Fibroblast of skin of back (primary cell): ENCODE data around the gene OLFML1. TPM values are rescaled to one million over a fixed set of nuclear protein-coding genes. Genes with fewer than 3 reads are reported as not detected.

Experiments
- DNase-seq: peaks from one replicate; pipeline ENCODE4 v3.0.0-alpha.2; 2013
- polyA plus RNA-seq, 2 experiments: library from polyadenylated mRNA; unstranded; fragments of 120-200 nt; gene quantifications; one replicate each; pipeline ENCODE4 v1.2.1, GENCODE V29; 2013; ENCODE audit not compliant: insufficient read length in 2 of 2

The OLFML1 gene
- polyA plus RNA-seq (2013, experiment 1 of 2; ENCODE audit: insufficient read length), result 7.0 TPM
- polyA plus RNA-seq (2013, experiment 2 of 2; ENCODE audit: insufficient read length), result 7.5 TPM

DNA sequence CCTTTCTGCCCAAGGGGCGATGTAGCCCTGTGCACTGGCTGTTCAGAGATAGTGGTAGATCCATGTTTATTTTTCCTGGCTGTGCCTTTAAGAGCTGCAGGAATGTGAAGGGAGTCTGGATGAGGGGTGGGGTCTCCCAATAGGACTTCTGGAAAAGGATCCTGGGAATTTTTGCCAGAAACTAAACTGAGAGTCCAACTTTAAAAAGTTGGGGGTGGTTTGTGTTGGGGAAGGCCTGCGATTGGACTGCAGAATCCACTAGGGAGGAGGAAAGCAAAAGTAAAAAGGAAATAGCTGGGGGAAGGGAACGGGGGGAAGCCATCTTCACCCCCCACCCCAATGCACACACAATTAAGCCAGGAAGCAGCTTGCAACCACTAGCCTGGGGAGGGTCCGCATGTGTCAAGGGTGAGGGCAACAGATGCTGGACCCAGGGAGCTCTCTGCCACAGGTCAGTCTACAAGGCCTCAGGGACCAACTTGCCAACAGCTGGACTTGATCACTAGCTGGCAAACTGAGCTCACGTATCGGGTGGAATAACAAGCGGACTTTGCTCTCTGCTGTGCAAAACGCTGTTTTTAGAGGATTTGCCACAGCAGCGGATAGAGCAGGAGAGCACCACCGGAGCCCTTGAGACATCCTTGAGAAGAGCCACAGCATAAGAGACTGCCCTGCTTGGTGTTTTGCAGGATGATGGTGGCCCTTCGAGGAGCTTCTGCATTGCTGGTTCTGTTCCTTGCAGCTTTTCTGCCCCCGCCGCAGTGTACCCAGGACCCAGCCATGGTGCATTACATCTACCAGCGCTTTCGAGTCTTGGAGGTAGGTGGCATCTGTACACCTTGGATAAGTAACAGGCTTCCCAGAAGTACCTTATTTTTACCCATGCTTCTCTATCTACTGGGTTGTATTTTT, at the start of gene OLFML1:
OLFML1 (plus strand) TSS at position 321 of the 912 bp plus-strand sequence; CDS start at position 691, 370 bp downstream.
- DNase-seq, result peak; percentile 57

DNA sequence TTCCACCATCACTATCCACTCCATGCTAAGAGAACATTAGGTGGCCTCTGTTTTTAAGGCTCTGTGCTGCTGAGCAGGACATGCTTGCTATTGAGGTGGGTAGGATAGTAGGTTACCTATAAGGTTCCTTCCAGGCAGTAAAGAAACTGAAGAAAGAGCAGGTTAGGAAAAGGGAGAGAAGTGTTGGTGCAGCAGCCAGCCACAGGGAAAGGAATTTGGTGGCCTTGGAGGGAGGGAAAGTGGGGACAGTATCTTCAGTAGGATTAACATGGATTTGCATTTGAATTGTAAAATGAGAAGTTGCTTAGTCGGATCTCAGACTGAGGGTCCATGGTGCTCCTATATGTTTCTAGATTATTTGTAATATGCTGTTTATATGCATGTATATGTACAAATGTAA, 49.2 kb upstream of the OLFML1 start:
- no peak for DNase-seq

DNA sequence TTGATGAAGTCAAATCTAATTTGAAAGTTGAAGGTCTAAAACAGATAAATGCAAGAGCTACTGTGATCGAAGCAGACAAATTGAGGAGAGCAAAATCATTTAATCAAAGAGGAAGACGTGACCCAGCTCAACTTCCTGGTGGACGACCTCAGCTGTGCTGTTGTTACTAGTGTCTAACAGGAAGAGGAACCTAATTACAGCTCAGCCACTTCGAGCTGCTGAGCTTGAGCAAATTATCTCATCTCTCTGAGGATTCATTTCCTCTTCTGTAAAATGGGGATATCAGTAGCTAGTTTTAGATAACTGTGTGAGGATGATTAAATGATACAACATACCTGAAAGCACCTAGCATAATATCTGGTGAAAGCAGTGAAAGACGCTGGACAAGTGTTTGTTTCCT, 48.6 kb upstream of the OLFML1 start:
- DNase-seq, result no peak

DNA sequence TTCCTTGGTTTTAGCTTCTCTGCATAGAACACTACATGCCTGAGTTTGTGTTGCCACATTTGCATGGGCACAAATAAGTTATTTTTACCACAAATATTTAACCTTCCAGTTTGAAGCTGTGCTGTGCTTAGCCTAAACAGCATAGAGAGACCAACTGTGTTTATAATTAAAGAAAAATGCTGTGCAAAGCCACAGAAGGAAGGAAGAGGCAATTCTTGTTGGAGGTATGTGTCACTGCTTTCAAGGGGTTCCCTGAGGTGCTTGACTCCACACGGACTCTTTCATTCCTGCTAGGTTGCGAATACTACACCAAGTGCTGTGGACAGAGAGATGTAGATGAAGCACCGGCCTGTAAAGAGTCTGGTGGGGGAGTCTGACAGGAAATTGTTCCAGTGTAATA, 47.6 kb upstream of the OLFML1 start:
- DNase-seq, result peak; percentile 70

DNA sequence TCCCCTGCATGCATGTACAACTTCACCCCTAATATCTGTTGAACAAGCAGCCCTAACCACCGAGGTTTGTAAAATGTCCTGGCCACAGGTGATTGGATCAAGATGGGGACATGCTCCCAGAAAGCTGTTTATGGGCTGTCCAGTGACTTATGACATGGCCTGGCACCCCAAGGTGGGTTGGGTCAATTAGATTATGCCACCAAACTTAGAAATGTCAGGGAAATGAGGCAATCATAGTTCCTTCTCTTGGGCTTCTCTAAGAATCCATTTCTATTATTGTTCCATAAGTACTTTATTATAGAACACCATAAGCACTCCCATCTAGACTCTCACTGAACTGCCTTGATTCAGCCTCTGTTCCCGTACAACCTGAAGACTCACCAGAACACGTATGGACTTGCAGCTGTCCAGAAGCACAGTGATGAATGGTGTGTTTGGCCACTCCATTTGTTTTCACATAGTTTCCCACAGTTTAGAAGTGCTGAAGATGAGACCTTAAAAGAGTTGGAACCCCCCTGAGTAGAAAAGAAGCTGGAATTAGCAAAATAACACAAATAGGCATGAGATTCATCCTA, 45.5 kb upstream of the OLFML1 start:
- DNase-seq, result no peak

DNA sequence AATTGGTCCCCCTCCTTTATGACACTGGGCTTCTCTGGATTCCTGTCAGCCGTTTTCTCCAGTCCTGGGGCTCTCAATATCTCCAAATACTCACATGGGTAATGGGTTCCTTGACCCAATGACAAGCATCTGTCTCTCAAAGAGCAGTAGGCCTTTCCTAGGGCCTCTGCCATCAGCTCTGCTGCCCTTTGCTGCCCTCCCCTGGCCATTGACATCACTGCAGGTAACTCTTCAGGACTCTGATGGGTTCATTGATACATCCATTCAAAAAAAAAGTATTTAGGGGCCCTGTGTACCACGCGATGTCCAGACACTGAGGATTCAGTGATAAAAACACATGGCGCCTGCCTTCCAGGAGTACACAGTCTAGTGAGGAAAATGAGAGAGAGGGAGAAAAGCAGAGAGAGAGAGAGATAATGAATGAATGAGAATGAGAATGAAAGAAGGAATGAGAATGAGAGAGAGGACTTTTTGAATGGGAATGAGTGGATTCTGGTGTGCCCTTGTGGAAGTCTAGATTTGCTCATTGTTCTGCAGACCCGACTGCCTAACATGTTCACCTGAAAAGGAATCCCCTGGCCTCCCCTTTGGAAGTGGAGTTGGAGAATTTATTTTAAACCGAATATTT, 42.6 kb upstream of the OLFML1 start:
- peak; percentile 47 for DNase-seq

DNA sequence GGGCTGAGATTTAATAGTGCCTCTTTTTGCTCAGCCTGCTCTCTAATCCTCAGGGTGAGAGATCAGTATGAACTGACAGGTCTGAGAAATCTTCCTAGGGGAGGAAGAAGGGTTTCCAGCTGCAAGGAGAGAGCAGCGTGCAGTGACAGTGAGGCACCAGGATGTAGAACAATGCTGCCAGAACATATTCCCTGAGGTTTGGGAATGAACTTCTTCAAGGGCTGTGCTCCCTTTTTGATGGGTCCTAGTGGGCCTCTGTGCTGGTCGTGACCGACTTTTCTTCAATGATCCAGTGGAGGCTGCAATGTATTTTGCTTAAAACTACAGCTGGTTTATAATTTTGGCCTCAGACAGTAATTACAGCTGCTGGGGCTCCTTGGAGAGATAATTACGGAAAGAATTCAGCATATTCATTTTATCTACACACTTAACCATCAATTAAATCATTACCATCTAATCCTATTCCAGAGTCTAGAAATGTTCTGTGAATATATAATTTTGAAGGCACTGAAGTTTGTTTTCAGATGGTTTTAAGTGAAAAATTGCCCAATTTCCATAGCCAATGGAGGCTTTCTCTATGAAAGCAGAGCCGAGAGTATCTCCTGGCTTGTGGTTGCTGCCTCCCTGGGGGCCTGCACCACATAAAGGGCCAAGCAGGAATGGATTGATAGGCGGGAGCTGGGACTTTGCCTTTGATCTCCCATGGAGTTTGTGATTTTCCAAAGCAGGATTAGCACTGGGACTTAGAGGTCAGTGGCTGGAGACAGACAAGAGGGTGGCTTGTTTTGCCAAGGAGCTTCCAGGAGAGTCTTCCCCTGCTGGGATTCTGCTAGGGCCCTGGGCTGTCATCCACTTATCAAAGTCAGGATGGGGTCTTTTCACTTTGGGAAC, 41.0 kb upstream of the OLFML1 start:
- DNase-seq, result no peak

DNA sequence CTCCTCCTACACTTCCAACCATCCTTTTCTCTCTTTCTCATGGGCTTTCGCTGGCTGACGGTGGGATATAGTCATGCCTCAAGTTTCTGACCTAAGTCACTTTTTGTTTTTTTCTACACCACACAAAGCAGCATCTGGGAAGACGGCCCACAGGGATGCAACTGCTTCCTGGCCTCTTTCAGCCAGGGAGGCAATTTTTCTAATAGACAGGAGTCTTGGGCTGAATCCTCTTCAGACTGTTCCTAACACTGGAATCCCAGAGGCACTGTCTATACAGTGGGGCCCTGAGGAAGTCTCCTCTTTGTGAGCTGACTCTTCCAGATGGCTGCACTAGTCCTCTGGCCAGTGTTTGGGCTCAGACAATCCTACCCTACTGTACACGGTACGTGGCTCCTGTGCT, 39.7 kb upstream of the OLFML1 start:
- DNase-seq, result no peak

DNA sequence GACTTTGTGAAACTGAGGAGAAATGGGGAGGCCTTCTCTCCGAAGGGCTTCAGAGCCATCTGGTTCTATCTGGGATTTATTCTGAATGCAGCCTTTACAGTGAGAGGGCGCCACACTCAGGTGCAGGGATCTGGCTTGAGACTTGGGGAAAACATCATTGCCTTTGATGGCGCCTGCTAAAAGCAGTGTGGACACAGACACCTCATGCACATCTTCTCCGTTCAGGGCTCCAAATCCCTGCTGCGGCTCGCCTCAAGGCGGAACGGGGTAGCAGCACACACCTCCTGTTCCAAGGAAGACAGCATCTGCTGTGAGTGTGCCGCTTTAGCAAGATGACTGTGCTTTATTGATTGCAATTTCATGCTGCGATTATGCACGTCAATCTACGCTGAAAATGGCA, 37.1 kb upstream of the OLFML1 start:
- no peak for DNase-seq

DNA sequence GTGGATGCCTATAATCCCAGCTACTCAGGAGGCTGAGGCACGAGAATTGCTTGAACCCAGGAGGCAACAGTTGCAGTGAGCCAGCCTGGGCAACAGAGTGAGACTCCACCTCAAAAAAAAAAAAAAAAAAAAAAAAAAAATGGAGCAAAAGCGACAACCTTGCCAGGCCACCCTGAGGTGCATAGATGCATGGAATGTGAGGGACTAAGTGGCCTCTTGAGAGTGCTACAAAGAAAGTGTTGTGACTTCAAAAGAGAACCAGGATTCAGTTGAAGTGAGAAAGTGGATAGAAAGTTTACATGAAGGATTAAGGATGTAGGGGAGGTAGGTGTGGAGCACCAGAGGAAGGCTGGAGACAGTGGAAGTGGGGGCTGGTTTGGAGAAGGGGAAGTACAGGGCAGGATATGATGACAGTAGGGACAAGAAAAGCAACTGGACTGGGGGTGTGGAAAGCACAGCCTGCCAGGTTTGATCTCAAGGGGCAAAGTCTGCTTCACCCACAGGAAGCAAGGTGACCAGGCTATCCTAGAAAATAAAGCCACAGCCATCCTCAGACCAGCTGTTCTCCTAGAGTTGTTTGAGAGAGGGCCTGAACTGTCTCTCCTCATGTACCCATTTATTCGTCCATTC, 36.0 kb upstream of the OLFML1 start:
- peak; percentile 2 for DNase-seq

DNA sequence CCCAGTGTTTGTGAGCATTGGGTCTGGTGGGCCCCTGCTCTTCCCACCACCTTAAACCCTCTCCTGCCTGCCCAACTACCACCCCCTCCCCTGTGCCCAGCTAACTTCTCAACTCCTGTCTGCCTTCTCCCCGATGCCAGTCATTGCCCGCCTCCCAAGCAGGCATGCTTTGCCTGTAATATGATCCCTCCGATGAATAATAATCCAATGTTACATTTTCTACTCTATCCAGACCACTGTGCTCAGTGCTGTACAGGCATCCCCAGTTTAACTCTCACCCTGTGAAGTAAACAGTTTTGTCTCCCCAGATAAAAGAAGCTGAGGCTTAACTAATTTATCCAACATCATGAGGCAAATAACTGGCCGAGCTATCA, 35.5 kb upstream of the OLFML1 start:
- DNase-seq, result peak; percentile 12

DNA sequence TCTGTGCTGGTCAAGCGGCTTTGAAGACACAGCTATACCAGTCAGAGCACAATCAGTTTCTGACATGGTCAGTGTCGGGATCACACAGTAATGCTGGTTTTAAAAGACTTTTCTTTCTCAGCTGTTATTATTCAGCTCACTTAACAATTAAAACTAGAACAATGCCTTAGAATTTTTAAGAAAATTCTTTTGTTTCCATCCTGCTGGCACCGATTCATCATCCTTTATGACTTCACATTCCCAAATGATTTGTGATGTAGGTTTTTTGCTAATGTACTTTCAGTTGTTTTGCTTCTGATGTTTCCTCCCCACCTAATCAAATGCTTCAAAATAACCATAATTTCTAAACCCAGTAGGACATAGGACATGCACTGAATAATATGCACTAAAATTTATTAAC, 34.5 kb upstream of the OLFML1 start:
- no peak for DNase-seq

DNA sequence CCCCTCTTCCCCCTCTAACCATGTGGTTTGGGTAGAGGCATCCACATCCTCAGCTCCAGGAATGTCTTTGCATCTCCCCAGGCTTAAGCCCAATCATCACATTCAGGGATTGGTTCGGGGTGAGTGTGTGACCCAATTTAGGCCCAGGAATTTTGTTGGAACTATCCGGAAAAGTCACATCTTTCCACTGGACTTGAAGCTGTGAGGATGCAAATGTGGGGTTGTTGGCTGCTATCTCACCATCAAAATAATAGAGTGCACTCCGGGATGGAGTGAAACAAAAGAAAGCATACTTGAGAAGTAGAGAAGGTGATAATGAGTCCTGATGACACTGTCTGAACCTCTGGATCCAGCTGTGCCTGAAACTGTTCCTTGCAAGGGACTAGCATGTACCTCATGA, 33.8 kb upstream of the OLFML1 start:
- peak; percentile 13 for DNase-seq

DNA sequence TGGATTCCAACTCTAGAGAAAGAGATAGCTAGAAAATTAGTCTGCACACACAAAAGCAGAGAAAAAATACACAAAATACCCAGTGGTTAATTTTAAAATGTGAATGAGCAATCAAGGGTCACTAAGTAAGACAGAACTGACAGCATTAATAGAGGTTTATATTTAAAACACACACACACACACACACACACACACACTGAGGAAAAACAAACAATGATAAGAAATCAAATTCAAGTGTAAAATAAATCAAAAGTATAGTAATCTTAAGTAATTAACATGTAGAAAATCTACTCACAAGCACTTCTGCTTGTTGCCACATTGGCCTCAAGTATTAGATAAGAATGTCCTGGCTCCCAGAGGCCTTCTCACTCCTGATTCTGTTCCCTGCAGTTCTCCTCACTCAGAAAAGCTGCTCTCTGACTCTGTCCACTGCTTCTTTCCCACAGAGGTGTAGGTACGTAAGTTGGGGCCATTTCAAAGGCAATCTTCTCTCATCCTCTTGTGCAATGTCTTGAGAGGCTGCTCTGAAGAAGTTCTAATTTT, 33.3 kb upstream of the OLFML1 start:
- DNase-seq, result no peak

DNA sequence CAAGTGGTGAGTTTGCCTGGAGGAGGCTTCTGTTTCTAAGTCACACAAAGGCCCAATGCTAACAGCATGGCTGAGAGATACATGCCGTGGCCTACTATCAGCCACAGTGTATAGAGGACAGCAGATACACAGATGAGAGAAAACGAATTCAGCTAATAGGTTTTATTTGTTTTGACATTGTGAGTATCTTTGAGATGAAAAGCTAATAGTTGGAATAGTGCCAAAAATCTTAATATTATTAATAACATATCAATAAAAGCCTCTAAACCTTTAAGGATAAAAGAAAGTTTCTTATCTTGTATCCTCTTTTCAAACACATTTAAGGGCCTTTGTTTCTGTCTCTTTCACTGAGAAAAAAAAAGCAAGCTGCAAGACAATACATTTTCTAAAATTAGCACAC, 30.5 kb upstream of the OLFML1 start:
- no peak for DNase-seq

DNA sequence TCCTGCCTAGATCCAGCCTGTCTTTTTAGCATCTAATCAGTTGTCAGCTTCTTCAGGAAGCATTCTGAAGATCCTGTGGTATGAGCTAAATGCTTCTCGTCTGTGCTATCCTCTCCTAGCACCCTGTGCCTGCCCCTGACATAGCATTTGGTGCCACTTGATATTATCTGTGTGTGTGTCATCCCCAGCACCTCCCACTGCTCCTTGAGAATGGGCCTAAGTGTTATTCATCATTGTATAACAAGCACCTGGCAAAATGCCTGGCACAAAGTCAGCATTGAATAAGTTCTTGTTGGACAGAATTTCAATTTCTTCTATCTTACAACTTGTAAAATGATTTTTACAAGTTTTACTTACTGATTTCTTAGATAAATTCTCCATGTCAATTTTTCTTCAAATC, 28.1 kb upstream of the OLFML1 start:
- DNase-seq, result peak; percentile 54

DNA sequence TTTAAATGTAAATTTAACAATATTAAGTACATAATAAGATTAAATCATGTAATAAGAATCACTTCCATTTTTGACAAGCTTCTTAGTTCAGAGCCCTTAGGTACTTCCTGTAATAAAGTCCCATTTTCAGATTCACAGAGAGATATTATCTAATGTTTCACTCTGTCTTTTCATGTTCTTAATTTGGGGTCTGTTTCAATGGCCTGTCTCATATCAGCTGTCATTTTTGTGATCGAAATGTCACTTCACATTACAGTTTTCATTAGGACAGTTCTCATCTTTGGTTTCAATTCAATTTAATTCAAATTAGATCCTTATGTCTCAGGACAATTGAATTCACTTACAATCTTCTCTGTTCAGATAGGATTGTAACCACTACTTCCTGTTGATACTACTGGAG, 22.6 kb upstream of the OLFML1 start:
- DNase-seq, result no peak

DNA sequence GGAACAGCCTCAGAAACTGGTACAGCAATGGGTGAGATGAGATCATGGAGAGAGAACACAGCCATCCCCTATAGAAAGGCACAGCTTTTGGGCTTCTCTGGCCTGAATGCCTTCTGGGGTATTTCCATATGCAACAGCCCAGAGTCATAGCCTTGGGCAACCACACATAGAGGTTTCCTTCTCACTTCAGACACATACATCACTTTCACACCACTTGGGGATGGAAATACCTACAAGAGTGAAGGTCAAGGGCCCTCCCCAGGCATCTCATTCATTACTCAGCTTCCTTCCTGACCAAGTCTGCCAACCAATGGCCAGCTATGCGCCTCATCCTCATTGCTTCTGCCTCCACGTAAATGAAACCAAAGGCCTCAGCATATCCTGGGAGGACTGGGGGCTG, 17.7 kb upstream of the OLFML1 start:
- DNase-seq, result no peak

DNA sequence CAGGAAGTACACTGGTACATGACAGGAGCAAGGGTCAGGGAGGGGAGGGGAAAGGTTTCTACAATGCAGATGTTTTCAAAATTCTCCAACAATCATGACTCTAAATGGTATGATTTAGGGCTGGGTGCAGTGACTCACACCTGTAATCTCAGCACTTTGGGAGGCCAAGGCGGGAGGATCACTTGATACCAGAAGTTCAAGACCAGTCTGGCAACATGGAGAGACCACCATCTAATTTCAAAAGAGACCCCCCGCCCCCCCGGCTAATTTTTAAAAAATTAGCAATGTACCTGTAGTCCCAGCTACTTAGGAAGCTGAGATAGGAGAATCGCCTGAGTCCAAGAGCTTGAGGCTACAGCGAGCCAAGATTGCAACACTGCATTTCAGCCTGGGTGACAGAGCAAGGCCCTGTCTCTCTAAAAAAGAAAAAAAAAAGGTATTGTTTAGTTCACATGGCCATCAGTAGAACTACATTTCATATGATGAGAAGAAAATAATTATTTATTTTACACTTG, 15.9 kb upstream of the OLFML1 start:
- no peak for DNase-seq

DNA sequence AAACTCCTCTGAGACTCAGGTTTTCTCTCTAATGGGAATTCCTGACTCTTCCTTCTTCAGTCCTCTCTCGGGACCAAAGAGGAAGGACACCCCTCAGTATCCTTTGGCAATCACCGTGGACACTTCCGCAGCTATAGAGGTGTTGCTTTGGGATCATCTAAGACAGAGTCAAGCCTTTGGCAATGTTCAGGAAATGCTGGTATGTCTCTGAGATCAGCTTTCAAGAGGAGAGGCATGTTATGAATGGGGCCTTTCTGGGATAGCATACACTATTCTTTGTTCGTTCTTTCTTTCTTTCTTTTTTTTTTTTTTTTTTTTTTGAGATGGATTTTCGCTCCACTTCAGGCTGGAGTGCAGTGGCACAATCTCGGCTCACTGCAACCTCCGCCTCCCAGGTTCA, 14.2 kb upstream of the OLFML1 start:
- no peak for DNase-seq

DNA sequence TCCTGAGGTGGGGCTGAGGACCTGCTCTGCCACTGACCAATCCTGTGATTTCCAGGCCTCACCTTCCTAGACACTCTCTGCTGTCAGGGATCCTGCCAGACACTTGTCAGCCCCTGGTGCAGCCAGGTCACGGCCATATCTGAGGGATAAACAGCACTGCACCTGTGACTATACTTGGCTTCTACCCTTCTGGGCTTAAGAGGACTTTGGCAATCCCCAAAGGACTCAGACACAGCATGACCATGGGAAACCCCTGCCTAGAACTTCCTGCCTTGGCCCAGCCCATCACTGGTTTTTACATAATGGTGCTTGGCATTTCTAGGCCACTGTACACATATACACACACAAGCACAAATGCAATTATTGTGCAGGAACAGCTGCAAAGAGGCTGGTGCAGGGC, 11.6 kb upstream of the OLFML1 start:
- DNase-seq, result no peak

DNA sequence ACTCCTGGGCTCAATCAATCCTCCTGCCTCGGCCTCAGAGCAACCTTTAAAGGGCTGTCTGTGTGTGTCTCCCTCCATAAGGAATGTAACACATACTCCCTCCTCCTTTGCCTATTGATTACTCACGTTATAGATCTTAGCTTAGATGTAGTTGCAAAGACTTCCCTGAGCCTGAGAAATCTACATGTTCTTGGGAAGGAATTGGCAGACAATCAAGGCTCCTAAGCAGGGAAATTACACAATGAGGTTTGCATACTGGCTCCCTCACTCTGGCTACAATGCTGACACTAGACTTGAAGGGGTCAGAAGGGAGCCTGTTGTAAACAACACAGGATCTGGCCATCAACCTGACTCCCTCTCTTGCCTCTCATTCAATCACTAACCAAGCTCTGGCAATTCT, 5.2 kb upstream of the OLFML1 start:
- no peak for DNase-seq
